ENCODE measurements around the gene PACRG. TPM values are rescaled to one million over a fixed set of nuclear protein-coding genes. Genes with fewer than 3 reads are reported as not detected.

PACRG gene
- total RNA-seq, 1 donor from 2014 or later, result 2.4 TPM

GRCh38 chr6:163262080-163262479 is 534.3 kb downstream of the PACRG start:
- H3K36me3 Mint-ChIP-seq (ENCODE audit: insufficient read depth), result no peaks in the 10 kb centered on the region
- no peak for TF ChIP-seq CTCF (IDR thresholded peaks at IDR 0.05; ENCODE audit: unreplicated experiment)

GRCh38 chr6:163263196-163263595 is 535.4 kb downstream of the PACRG start:
- Mint-ChIP-seq H3K27ac (no peak overlapping the region), H3K36me3 (ENCODE audit: insufficient read depth) (no peaks in the 10 kb centered on the region), H3K4me1 (ENCODE audit: low read depth) (peaks cover 6% of the 10 kb centered on the region), H3K9me3 (ENCODE audit: low read depth) (no peaks in the 10 kb centered on the region), H3K27me3 (peaks cover 41% of the 10 kb centered on the region), H3K4me3 (ENCODE audit: low read depth) (no peak overlapping the region)
- TF ChIP-seq CTCF (IDR thresholded peaks at IDR 0.05; ENCODE audit: unreplicated experiment), result no peak
- no peak for DNase-seq (ENCODE audit: low spot score, unreplicated experiment)

More at GRCh38 chr6:163262080-163262479, 534.3 kb downstream of the PACRG start:
- H3K4me1 Mint-ChIP-seq (ENCODE audit: low read depth), result peaks cover 6% of the 10 kb centered on the region
- peaks cover 41% of the 10 kb centered on the region for H3K27me3 Mint-ChIP-seq
- no peaks in the 10 kb centered on the region for H3K9me3 Mint-ChIP-seq (ENCODE audit: low read depth)
- H3K4me3 Mint-ChIP-seq (ENCODE audit: low read depth), result no peak overlapping the region
- H3K27ac Mint-ChIP-seq, result no peak overlapping the region
- no peak for DNase-seq (ENCODE audit: low spot score, unreplicated experiment)

DNA sequence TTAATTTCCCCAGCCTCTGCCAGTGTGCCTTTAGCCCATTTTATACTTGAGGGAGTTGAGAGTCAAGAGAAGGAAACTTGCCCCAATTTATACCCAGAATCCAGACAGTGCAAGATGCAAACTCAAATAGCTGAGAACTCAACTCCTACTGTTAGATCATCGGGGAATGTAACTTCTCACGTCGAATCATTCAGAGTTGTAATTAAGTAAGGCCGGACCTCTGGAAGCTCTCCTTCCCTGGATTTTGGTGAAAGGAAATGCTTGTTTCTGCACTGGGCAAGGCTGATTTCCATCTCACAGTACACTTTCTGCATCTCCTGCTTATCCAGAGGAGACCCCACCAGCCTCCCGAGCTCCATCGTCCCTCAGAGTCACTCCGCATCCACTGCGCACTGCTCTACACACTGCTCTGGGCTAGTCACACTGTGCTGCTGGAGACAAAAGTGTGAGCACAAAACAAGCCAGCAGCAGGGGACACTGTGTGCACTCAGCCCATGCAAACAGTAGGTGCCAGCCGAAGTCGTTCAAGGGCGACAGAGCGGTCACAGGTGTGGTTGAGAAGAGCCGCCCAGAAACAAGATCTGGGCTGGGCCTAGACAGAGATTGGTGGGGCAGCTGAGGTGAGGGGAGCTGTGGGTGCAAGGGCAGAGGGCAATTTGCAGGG is 536.4 kb downstream of the PACRG start:
- TF ChIP-seq CTCF (IDR thresholded peaks at IDR 0.05; ENCODE audit: unreplicated experiment), result no peak
- no peak overlapping the region for H3K27ac Mint-ChIP-seq
- H3K27me3 Mint-ChIP-seq, result peaks cover 38% of the 10 kb centered on the region

GRCh38 chr6:163264662-163265035 is 536.9 kb downstream of the PACRG start:
- H3K27me3 Mint-ChIP-seq, result peaks cover 33% of the 10 kb centered on the region
- no peak for TF ChIP-seq CTCF (IDR thresholded peaks at IDR 0.05; ENCODE audit: unreplicated experiment)
- H3K27ac Mint-ChIP-seq, result no peak overlapping the region
- no peaks in the 10 kb centered on the region for H3K36me3 Mint-ChIP-seq (ENCODE audit: insufficient read depth)
- H3K9me3 Mint-ChIP-seq (ENCODE audit: low read depth), result peaks cover 4% of the 10 kb centered on the region
- DNase-seq (ENCODE audit: low spot score, unreplicated experiment), result no peak
- peaks cover 6% of the 10 kb centered on the region for H3K4me1 Mint-ChIP-seq (ENCODE audit: low read depth)
- no peak overlapping the region for H3K4me3 Mint-ChIP-seq (ENCODE audit: low read depth)

More for the DNA sequence above, 536.4 kb downstream of the PACRG start:
- no peak for DNase-seq (ENCODE audit: low spot score, unreplicated experiment)
- Mint-ChIP-seq H3K4me1 (ENCODE audit: low read depth) (peaks cover 6% of the 10 kb centered on the region), H3K9me3 (ENCODE audit: low read depth) (peaks cover 4% of the 10 kb centered on the region), H3K4me3 (ENCODE audit: low read depth) (no peak overlapping the region), H3K36me3 (ENCODE audit: insufficient read depth) (no peaks in the 10 kb centered on the region)

- Mint-ChIP-seq H3K4me1 (ENCODE audit: low read depth) (no peaks in the 10 kb centered on the region), H3K9me3 (ENCODE audit: low read depth) (peaks cover 17% of the 10 kb centered on the region), H3K27ac (no peak overlapping the region), H3K4me3 (ENCODE audit: low read depth) (no peak overlapping the region), H3K27me3 (no peaks in the 10 kb centered on the region), H3K36me3 (ENCODE audit: insufficient read depth) (peaks cover 1% of the 10 kb centered on the region)
- TF ChIP-seq CTCF (IDR thresholded peaks at IDR 0.05; ENCODE audit: unreplicated experiment), result no peak
- DNase-seq (ENCODE audit: low spot score, unreplicated experiment), result no peak
These were observed 553.9 kb downstream of the PACRG start for GRCh38 chr6:163281634-163282033.

Measured in progenitor cell of endocrine pancreas (in vitro differentiated cells).